WTC11 (cell line): ENCODE data around the gene TMEM239. TPM values are rescaled to one million over a fixed set of nuclear protein-coding genes. Genes with fewer than 3 reads are reported as not detected.

ENCODE experiments used
- ATAC-seq: fragments of 200-7000 bp; cut with Tn5 transposase; 2 replicates; pipeline ENCODE4 v1.10.0; 2021; ENCODE audit warnings: mild to moderate bottlenecking, moderate library complexity
- CTCF ChIA-PET: fragments of 300-600 bp; sonication (Branson Sonifier 250); formaldehyde crosslinking; loops from one replicate; lab custom pipeline; 2021; ENCODE audit warnings: antibody characterized with exemption; lab: Charles Lee
- POLR2A ChIA-PET: fragments of 350-600 bp; sonication (Branson Sonifier 250); formaldehyde crosslinking; loops from one replicate; lab custom pipeline; 2021; ENCODE audit warnings: antibody characterized with exemption; lab: Charles Lee
- DNase-seq: peaks from one replicate; pipeline ENCODE4 v3.0.0; 2021; ENCODE audit warnings: low spot score
- H3K27ac Mint-ChIP-seq: 2 replicates; pipeline ENCODE4 v1.8.0; 2021; ENCODE audit warnings: mixed read lengths
- H3K27me3 Mint-ChIP-seq: 2 replicates; pipeline ENCODE4 v1.8.0; 2021; ENCODE audit warnings: low read depth, mild to moderate bottlenecking, moderate library complexity, mixed read lengths
- H3K36me3 Mint-ChIP-seq: 2 replicates; pipeline ENCODE4 v1.8.0; 2021; ENCODE audit warnings: mixed read lengths
- H3K4me1 Mint-ChIP-seq: 2 replicates; pipeline ENCODE4 v1.8.0; 2022; ENCODE audit warnings: mixed read lengths
- H3K4me3 Mint-ChIP-seq: 2 replicates; pipeline ENCODE4 v1.8.0; 2021; ENCODE audit warnings: mild to moderate bottlenecking, moderate library complexity, mixed read lengths
- H3K9me3 Mint-ChIP-seq: 2 replicates; pipeline ENCODE4 v1.8.0; 2021; ENCODE audit warnings: mixed read lengths
- ATF3 ChIP-seq: sonication (generic); formaldehyde crosslinking; conservative IDR thresholded peaks from 2 replicates; pipeline ENCODE4 v1.8.1; 2022; ENCODE audit warnings: mild to moderate bottlenecking, missing genetic modification reagents
- ATF6 ChIP-seq: sonication (generic); formaldehyde crosslinking; IDR thresholded peaks from 2 replicates; pipeline ENCODE4 v1.8.1; 2023; ENCODE audit warnings: mild to moderate bottlenecking, missing genetic modification reagents
- CREM ChIP-seq: sonication (generic); formaldehyde crosslinking; IDR thresholded peaks from 2 replicates; pipeline ENCODE4 v1.8.1; 2022; ENCODE audit warnings: mild to moderate bottlenecking, missing genetic modification reagents, moderate library complexity
- ERG ChIP-seq: fragments of 250-450 bp; sonication (Bioruptor Pico); IDR thresholded peaks from 2 replicates; pipeline ENCODE4 v1.8.0; 2021; ENCODE audit warnings: mild to moderate bottlenecking
- GABPB1 ChIP-seq: sonication (generic); formaldehyde crosslinking; IDR thresholded peaks from 2 replicates; pipeline ENCODE4 v1.8.1; 2023; ENCODE audit warnings: mild to moderate bottlenecking, missing genetic modification reagents
- MAX ChIP-seq: sonication (generic); formaldehyde crosslinking; IDR thresholded peaks from 2 replicates; pipeline ENCODE4 v1.8.0; 2022; ENCODE audit warnings: mild to moderate bottlenecking, missing genetic modification reagents
- MYBL2 ChIP-seq: sonication (generic); formaldehyde crosslinking; IDR thresholded peaks from 2 replicates; pipeline ENCODE4 v1.8.1; 2023; ENCODE audit warnings: mild to moderate bottlenecking, moderate library complexity, missing genetic modification reagents
- SP1 ChIP-seq: sonication (generic); formaldehyde crosslinking; conservative IDR thresholded peaks from 2 replicates; pipeline ENCODE4 v1.8.1; 2022; ENCODE audit warnings: missing genetic modification reagents
- TEAD4 ChIP-seq: sonication (generic); formaldehyde crosslinking; IDR thresholded peaks from 2 replicates; pipeline ENCODE4 v1.8.0; 2022; ENCODE audit warnings: mild to moderate bottlenecking, missing genetic modification reagents
- ZBTB43 ChIP-seq: sonication (generic); formaldehyde crosslinking; IDR thresholded peaks from 2 replicates; pipeline ENCODE4 v1.8.1; 2023; ENCODE audit warnings: mild to moderate bottlenecking, missing genetic modification reagents
- ZMAT4 ChIP-seq: fragments of 250-450 bp; sonication (Bioruptor Pico); IDR thresholded peaks from 2 replicates; pipeline ENCODE4 v1.9.0; 2021; ENCODE audit warnings: mild to moderate bottlenecking
- ZNF138 ChIP-seq: sonication (generic); formaldehyde crosslinking; conservative IDR thresholded peaks from 2 replicates; pipeline ENCODE4 v1.8.1; 2022; ENCODE audit warnings: mild to moderate bottlenecking, moderate library complexity, missing genetic modification reagents
- ZNF219 ChIP-seq: sonication (generic); formaldehyde crosslinking; IDR thresholded peaks from 2 replicates; pipeline ENCODE4 v1.8.0; 2023; ENCODE audit warnings: missing genetic modification reagents, mild to moderate bottlenecking, borderline replicate concordance
- total RNA-seq: library from RNA; stranded (reverse); gene quantifications from 3 replicates; pipeline ENCODE4 v1.2.3, GENCODE V29; 2021

TMEM239 gene
- total RNA-seq, 1 experiment from 2014 or later: not detected

- peaks cover 55% of the 10 kb centered on the region for H3K27me3 Mint-ChIP-seq
Measured at GRCh38 chr20:2812189-2812588, 4.0 kb upstream of the TMEM239 start.

GRCh38 chr20:2814076-2814475, 2.1 kb upstream of the TMEM239 start:
- ChIA-PET CTCF (interaction anchor here (0.8 to 1.4 kb wide), 2 partner anchors 21 to 38 kb away, joined by 3 to 5 read pairs; no protein-coding TSS in a partner anchor), POLR2A (interaction anchor here (0.7 kb wide), 1 partner anchor 21 kb away, joined by 4 read pairs; no protein-coding TSS in a partner anchor)
- peaks cover 23% of the 10 kb centered on the region for H3K9me3 Mint-ChIP-seq
- H3K36me3 Mint-ChIP-seq: no peaks in the 10 kb centered on the region
- no peak overlapping the region for H3K4me3 Mint-ChIP-seq
- no peak for ATAC-seq
- peaks cover 55% of the 10 kb centered on the region for H3K27me3 Mint-ChIP-seq
- no peak overlapping the region for H3K27ac Mint-ChIP-seq
- TF ChIP-seq MYBL2 (CRISPR knock-in tag) (no peak), GABPB1 (no peak)
- no peak for DNase-seq
- no peaks in the 10 kb centered on the region for H3K4me1 Mint-ChIP-seq

More at GRCh38 chr20:2812189-2812588, 4.0 kb upstream of the TMEM239 start:
- POLR2A ChIA-PET: no interaction called here
- H3K4me1 Mint-ChIP-seq: no peaks in the 10 kb centered on the region
- CTCF ChIA-PET: interaction anchor here (1.0 kb wide), 1 partner anchor 139 kb away, joined by 3 read pairs; no protein-coding TSS in a partner anchor
- H3K4me3 Mint-ChIP-seq: no peak overlapping the region
- no peak overlapping the region for H3K27ac Mint-ChIP-seq
- peaks cover 25% of the 10 kb centered on the region for H3K9me3 Mint-ChIP-seq
- no peak for TF ChIP-seq GABPB1
- ATAC-seq: no peak
- H3K36me3 Mint-ChIP-seq: no peaks in the 10 kb centered on the region
- no peak for DNase-seq

GRCh38 chr20:2814587-2815051, 1.5 kb upstream of the TMEM239 start, which contains the start of gene C20orf141:
Gene C20orf141 (plus strand): TSS chr20:2814987. CDS start chr20:2815185, 198 bp downstream.
- POLR2A ChIA-PET: no interaction called here
- Mint-ChIP-seq H3K4me1 (no peaks in the 10 kb centered on the region; the same call in 1 of the 2 replicates), H3K27me3 (peaks cover 55% of the 10 kb centered on the region), H3K4me3 (no peak within 1 kb of the TSS), H3K36me3 (no peaks in the 10 kb centered on the region), H3K27ac (no peak within 1 kb of the TSS), H3K9me3 (peaks cover 21% of the 10 kb centered on the region)
- ATAC-seq (no peak), DNase-seq (no peak)
- TF ChIP-seq ZMAT4 (CRISPR knock-in tag) (no peak), CREM (no peak), ATF3 (CRISPR knock-in tag) (no peak)
- CTCF ChIA-PET: interaction anchor here (0.8 to 1.4 kb wide), 3 partner anchors 22 to 59 kb away, joined by 3 to 5 read pairs (median 4); no protein-coding TSS in a partner anchor

- H3K4me3 Mint-ChIP-seq: no peak overlapping the region
- H3K4me1 Mint-ChIP-seq: peaks cover 7% of the 10 kb centered on the region
- peaks cover 21% of the 10 kb centered on the region for H3K9me3 Mint-ChIP-seq
- peaks cover 57% of the 10 kb centered on the region for H3K27me3 Mint-ChIP-seq
- ChIA-PET POLR2A (no interaction called here), CTCF (interaction anchor here (0.9 to 1.4 kb wide), 2 partner anchors 37 to 60 kb away, joined by 4 to 5 read pairs; no protein-coding TSS in a partner anchor)
- DNase-seq: no peak
- H3K27ac Mint-ChIP-seq: no peak overlapping the region
- no peak for ATAC-seq
- no peak for TF ChIP-seq ERG (CRISPR knock-in tag)
- TF ChIP-seq ZNF219: no peak
- no peak for TF ChIP-seq SP1 (CRISPR knock-in tag)
- no peak for TF ChIP-seq TEAD4
- TF ChIP-seq ZBTB43: no peak
- no peak for TF ChIP-seq MAX (CRISPR knock-in tag)
- no peak for TF ChIP-seq ZNF138
- TF ChIP-seq ATF6 (CRISPR knock-in tag): no peak
- H3K36me3 Mint-ChIP-seq: no peaks in the 10 kb centered on the region
Measured at GRCh38 chr20:2815242-2815900, 793 bp upstream of the TMEM239 start.
